ENCODE results near the gene PDHA1. TPM values are rescaled to one million over a fixed set of nuclear protein-coding genes. Genes with fewer than 3 reads are reported as not detected.

PDHA1 gene
- 212 TPM for polyA plus RNA-seq (2012; ENCODE audit: insufficient read depth, insufficient read length)

- peak within 1 kb of the TSS; percentile 74 for H3K4me3 ChIP-seq (ENCODE audit: low read length)
- DNase-seq (ENCODE audit: low read depth, low spot score), result peak; percentile 85
Observed at GRCh38 chrX:19343535-19344408, at the start of gene PDHA1. Gene PDHA1 (plus strand): TSS chrX:19343927. CDS start chrX:19344038, 111 bp downstream.

- no peak for DNase-seq (ENCODE audit: low read depth, low spot score)
- H3K4me3 ChIP-seq (ENCODE audit: low read length), result no peak overlapping the region
Observed at GRCh38 chrX:19303256-19303880, 40.4 kb upstream of the PDHA1 start.

- H3K4me3 ChIP-seq (ENCODE audit: low read length), result no peak overlapping the region
- DNase-seq (ENCODE audit: low read depth, low spot score), result no peak
Observed at GRCh38 chrX:19326567-19326966, 17.2 kb upstream of the PDHA1 start.

GRCh38 chrX:19331831-19332230 is 11.9 kb upstream of the PDHA1 start:
- no peak overlapping the region for H3K4me3 ChIP-seq (ENCODE audit: low read length)
- DNase-seq (ENCODE audit: low read depth, low spot score), result no peak

- DNase-seq (ENCODE audit: low read depth, low spot score), result no peak
- H3K4me3 ChIP-seq (ENCODE audit: low read length), result no peak overlapping the region
Observed at GRCh38 chrX:19332983-19333382, 10.7 kb upstream of the PDHA1 start.

- H3K4me3 ChIP-seq (ENCODE audit: low read length), result no peak overlapping the region
- DNase-seq (ENCODE audit: low read depth, low spot score), result peak; percentile 27
Observed at GRCh38 chrX:19334945-19335626, 8.6 kb upstream of the PDHA1 start.

- no peak overlapping the region for H3K4me3 ChIP-seq (ENCODE audit: low read length)
Observed at GRCh38 chrX:19342331-19342906, 1.3 kb upstream of the PDHA1 start.

GRCh38 chrX:19343085-19343534 is 617 bp upstream of the PDHA1 start:
- peak overlapping the region; percentile 54 for H3K4me3 ChIP-seq (ENCODE audit: low read length)
- no peak for DNase-seq (ENCODE audit: low read depth, low spot score)

More at GRCh38 chrX:19342331-19342906, 1.3 kb upstream of the PDHA1 start:
- no peak for DNase-seq (ENCODE audit: low read depth, low spot score)

GRCh38 chrX:19344661-19345060 is 934 bp downstream of the PDHA1 start:
- no peak for DNase-seq (ENCODE audit: low read depth, low spot score)
- H3K4me3 ChIP-seq (ENCODE audit: low read length), result peak overlapping the region; percentile 74

- no peak overlapping the region for H3K4me3 ChIP-seq (ENCODE audit: low read length)
- no peak for DNase-seq (ENCODE audit: low read depth, low spot score)
Observed at GRCh38 chrX:19347916-19348315, 4.2 kb downstream of the PDHA1 start.

- DNase-seq (ENCODE audit: low read depth, low spot score), result no peak
- H3K4me3 ChIP-seq (ENCODE audit: low read length), result no peak overlapping the region
Observed at GRCh38 chrX:19349264-19349663, 5.5 kb downstream of the PDHA1 start.

GRCh38 chrX:19350941-19351384 is 7.2 kb downstream of the PDHA1 start:
- no peak overlapping the region for H3K4me3 ChIP-seq (ENCODE audit: low read length)
- DNase-seq (ENCODE audit: low read depth, low spot score), result no peak

- no peak for DNase-seq (ENCODE audit: low read depth, low spot score)
- no peak overlapping the region for H3K4me3 ChIP-seq (ENCODE audit: low read length)
Observed at GRCh38 chrX:19354625-19355024, 10.9 kb downstream of the PDHA1 start.

- DNase-seq (ENCODE audit: low read depth, low spot score), result no peak
- no peak overlapping the region for H3K4me3 ChIP-seq (ENCODE audit: low read length)
Observed at GRCh38 chrX:19358521-19358920, 14.8 kb downstream of the PDHA1 start.

GRCh38 chrX:19360903-19361302 is 17.2 kb downstream of the PDHA1 start:
- no peak overlapping the region for H3K4me3 ChIP-seq (ENCODE audit: low read length)
- no peak for DNase-seq (ENCODE audit: low read depth, low spot score)

- no peak overlapping the region for H3K4me3 ChIP-seq (ENCODE audit: low read length)
- no peak for DNase-seq (ENCODE audit: low read depth, low spot score)
Observed at GRCh38 chrX:19361701-19362100, 18.0 kb downstream of the PDHA1 start.

GRCh38 chrX:19368576-19368975 is 24.8 kb downstream of the PDHA1 start:
- DNase-seq (ENCODE audit: low read depth, low spot score), result no peak
- no peak overlapping the region for H3K4me3 ChIP-seq (ENCODE audit: low read length)

- H3K4me3 ChIP-seq (ENCODE audit: low read length), result no peak overlapping the region
- DNase-seq (ENCODE audit: low read depth, low spot score), result no peak
Observed at GRCh38 chrX:19370061-19370460, 26.3 kb downstream of the PDHA1 start.

GRCh38 chrX:19372170-19372546 is 28.4 kb downstream of the PDHA1 start:
- H3K4me3 ChIP-seq (ENCODE audit: low read length), result no peak overlapping the region
- peak; percentile 5 for DNase-seq (ENCODE audit: low read depth, low spot score)
